HG02870 (cell line): Measurements from ENCODE around the gene FILIP1L.
"Not testable (repeated sequence)": the region's sequence is repeated elsewhere in the genome, so short reads cannot be mapped to it uniquely, and the experiment has no call there.

Source experiments
- ATAC-seq: cut with Tn5 transposase; IDR thresholded peaks from one replicate; pipeline ENCODE4 v1.9.1; 2021; ENCODE audit warnings: mild to moderate bottlenecking, moderate library complexity; ENCODE audit not compliant: unreplicated experiment

FILIP1L gene

GRCh38 chr3:99851955-99852354 lies 262.3 kb downstream of the FILIP1L start:
- no peak for ATAC-seq

- ATAC-seq, result peak; percentile 36
Measured at GRCh38 chr3:99850608-99851007, 263.7 kb downstream of the FILIP1L start.

- no peak for ATAC-seq
Measured at GRCh38 chr3:99848433-99848832, 265.9 kb downstream of the FILIP1L start.

- ATAC-seq, result no peak
Measured at GRCh38 chr3:99846477-99847160, 267.7 kb downstream of the FILIP1L start.

GRCh38 chr3:99845999-99846398 lies 268.3 kb downstream of the FILIP1L start:
- no peak for ATAC-seq

- no peak for ATAC-seq
Measured at GRCh38 chr3:99845331-99845730, 269.0 kb downstream of the FILIP1L start.

GRCh38 chr3:99843590-99844258 lies 270.6 kb downstream of the FILIP1L start:
- no peak for ATAC-seq

- no peak for ATAC-seq
Measured at GRCh38 chr3:99842826-99843589, 271.3 kb downstream of the FILIP1L start.

- not testable (repeated sequence) for ATAC-seq
Measured at GRCh38 chr3:99841949-99842348, 272.4 kb downstream of the FILIP1L start.

- ATAC-seq, result no peak
Measured at GRCh38 chr3:99839613-99840012, 274.7 kb downstream of the FILIP1L start.

GRCh38 chr3:99838755-99839154 lies 275.5 kb downstream of the FILIP1L start:
- ATAC-seq, result no peak

GRCh38 chr3:99837715-99838114 lies 276.6 kb downstream of the FILIP1L start:
- no peak for ATAC-seq

- ATAC-seq, result no peak
Measured at GRCh38 chr3:99836681-99837080, 277.6 kb downstream of the FILIP1L start.

GRCh38 chr3:99834211-99834957 lies 279.9 kb downstream of the FILIP1L start:
- no peak for ATAC-seq

- no peak for ATAC-seq
Measured at GRCh38 chr3:99833617-99834205, 280.6 kb downstream of the FILIP1L start.

GRCh38 chr3:99829844-99830243 lies 284.5 kb downstream of the FILIP1L start:
- ATAC-seq, result no peak

GRCh38 chr3:99825004-99825640 lies 289.2 kb downstream of the FILIP1L start:
- ATAC-seq, result no peak

GRCh38 chr3:99823723-99824711 lies 290.3 kb downstream of the FILIP1L start:
- no peak for ATAC-seq

- ATAC-seq, result no peak
Measured at GRCh38 chr3:99818818-99819217, 295.5 kb downstream of the FILIP1L start.
